Measurements from ENCODE around the gene POLDIP2. TPM values are rescaled to one million over a fixed set of nuclear protein-coding genes. Genes with fewer than 3 reads are reported as not detected.

POLDIP2 gene
- total and polyA plus RNA-seq, 2 of the 13 experiments (the other 11 are each of a cell fraction or from before 2014, with no cell fraction given) = 85.9 to 114 TPM

GRCh38 chr17:28338056-28338768 lies 19.1 kb downstream of the POLDIP2 start:
- peaks cover 31% of the 10 kb centered on the region for H3K4me1 ChIP-seq (ENCODE audit: insufficient read depth, low read length)
- peaks cover 44% of the 10 kb centered on the region for H3K79me2 ChIP-seq (ENCODE audit: insufficient read depth, low read length)
- CTCF ChIA-PET (ENCODE audit: low intra/inter-chr PET ratio, low total read pairs) = no interaction called here
- BruUV-seq (replicated peaks) = no TSS peak
- no peak overlapping the region for H2AFZ ChIP-seq (ENCODE audit: low read length)
- H3K27ac ChIP-seq (ENCODE audit: extremely low read length, insufficient read depth, low read length) = no peak overlapping the region
- intact Hi-C loops (cut with micrococcal nuclease; ENCODE audit: unreplicated experiment) = no loop called here
- POLR2A ChIA-PET = interaction anchor here (0.9 kb wide), 1 partner anchor 19 kb away, joined by 3 read pairs; the partner anchor contains the start of gene POLDIP2
- DNase-seq (ENCODE audit: low spot score) (no peak), ATAC-seq (no peak), FAIRE-seq (no peak)
- H3K9ac ChIP-seq (ENCODE audit: insufficient read depth, low read depth, low read length) = no peak overlapping the region
- WGBS (ENCODE audit: low lambda C conversion rate) = 76% methylated on average over 5 of the region's 5 CpGs
- no peaks in the 10 kb centered on the region; the same call in 1 of the 2 replicates for H4K20me1 ChIP-seq (ENCODE audit: insufficient read depth, low read length)
- no peaks in the 10 kb centered on the region; a peak in 1 of 5 replicates for H3K27me3 ChIP-seq (ENCODE audit: control insufficient read depth in 1 of 2, insufficient read depth in 2 of 2, low read length in 2 of 2)
- peaks cover 17 to 27% of the 10 kb centered on the region in 2 experiments; a peak in 4 of 5 replicates for H3K36me3 ChIP-seq (replicated peaks in 1 of 2; ENCODE audit: control insufficient read depth in 1 of 2, insufficient read depth in 2 of 2, low read length in 2 of 2)
- in situ Hi-C loops (cut with HindIII; ENCODE audit: extremely low pct_ligation_motif_present, low pct_unique_long_range_greater_than_20kb) = no loop called here
- TF ChIP-seq ZKSCAN8 (CRISPR knock-in tag; IDR thresholded peaks at IDR 0.05; ENCODE audit: borderline replicate concordance) = no peak
- peak; percentile 16; the same call in 1 of the 2 replicates for TF ChIP-seq CTCF (CRISPR knock-in tag; IDR thresholded peaks at IDR 0.05)
- no peak for TF ChIP-seq MTERF4 (CRISPR knock-in tag; IDR thresholded peaks at IDR 0.05)
- no peak overlapping the region for H3K4me3 ChIP-seq (replicated peaks in 1 of 3; ENCODE audit: insufficient read depth in 1 of 3, low read depth in 2 of 3, low read length in 3 of 3)
- no peaks in the 10 kb centered on the region for H3K9me3 ChIP-seq (ENCODE audit: low read length)
- H3K4me2 ChIP-seq (ENCODE audit: low read depth, low read length) = no peak overlapping the region
